Stimulated activated CD4-positive, alpha-beta T cell treated with anti-CD3 and anti-CD28 coated beads, Interleukin-4, amount 100 ng/mL, for 4 hours (primary cell): ENCODE results near the gene HIP1.
"Not testable (repeated sequence)": the region's sequence is repeated elsewhere in the genome, so short reads cannot be mapped to it uniquely, and the experiment has no call there.

Experiments used
- DNase-seq, 2 experiments: peaks; one replicate each; pipeline ENCODE4 v3.0.0-alpha.2; 2020

The HIP1 gene

GRCh38 chr7:75567948-75568595 lies 170.7 kb downstream of the HIP1 start:
- DNase-seq = no peak

DNA sequence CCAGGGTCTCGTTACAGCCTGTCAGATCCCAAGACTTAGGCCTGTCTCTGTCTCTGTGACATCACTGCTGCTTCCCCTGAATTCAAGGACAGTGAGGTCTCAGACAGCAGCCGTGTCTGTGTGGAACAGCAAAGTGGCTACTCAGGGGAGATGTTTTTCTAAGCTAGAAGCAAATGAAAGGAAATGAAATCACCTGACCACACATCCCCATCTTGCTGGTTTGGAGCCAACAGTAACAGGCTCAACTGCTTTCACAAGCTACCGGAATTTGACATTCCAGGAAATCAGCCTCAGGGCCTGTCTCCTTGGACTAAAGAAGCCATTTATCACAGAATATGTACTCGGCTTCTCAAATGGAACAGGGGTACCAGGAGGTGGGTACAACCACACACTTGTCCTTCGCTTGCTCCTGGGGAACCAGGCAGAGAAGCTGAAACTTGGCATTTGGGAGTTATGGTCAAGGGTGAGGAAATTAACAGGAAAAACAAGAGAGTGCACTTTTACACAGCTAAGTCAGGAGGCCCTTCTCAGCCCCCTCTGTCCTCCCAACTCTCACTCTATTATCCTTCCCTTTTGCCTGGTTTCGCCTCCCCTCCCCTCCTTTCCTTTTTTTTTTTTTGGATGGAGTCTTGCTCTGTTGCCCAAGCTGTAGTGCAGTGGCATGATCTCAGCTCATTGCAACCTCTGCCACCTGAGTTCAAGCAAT lies 173.5 kb downstream of the HIP1 start:
- no peak for DNase-seq

GRCh38 chr7:75563171-75563570 lies 175.6 kb downstream of the HIP1 start:
- no peak for DNase-seq

GRCh38 chr7:75559976-75560365 lies 178.8 kb downstream of the HIP1 start:
- DNase-seq = no peak

- DNase-seq = no peak
Observed at GRCh38 chr7:75559355-75559975, 179.3 kb downstream of the HIP1 start.

DNA sequence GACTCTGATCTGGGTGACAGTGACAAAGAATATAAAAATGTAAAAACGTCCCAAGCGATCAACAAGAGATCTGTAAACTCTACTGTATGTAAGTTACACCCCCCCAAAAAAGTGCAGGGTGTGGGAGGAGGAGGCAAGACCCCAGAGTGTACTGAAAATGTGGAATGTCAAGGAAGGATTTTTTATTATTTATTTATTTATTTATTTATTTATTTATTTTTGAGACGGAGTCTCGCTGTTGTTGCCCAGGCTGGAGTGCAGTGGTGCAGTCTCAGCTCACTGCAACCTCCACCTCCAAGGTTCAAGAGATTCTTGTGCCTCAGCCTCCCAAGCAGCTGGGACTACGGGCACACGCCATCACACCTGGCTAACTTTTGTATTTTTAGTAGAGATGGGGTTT lies 181.9 kb downstream of the HIP1 start:
- DNase-seq = not testable (repeated sequence)

DNA sequence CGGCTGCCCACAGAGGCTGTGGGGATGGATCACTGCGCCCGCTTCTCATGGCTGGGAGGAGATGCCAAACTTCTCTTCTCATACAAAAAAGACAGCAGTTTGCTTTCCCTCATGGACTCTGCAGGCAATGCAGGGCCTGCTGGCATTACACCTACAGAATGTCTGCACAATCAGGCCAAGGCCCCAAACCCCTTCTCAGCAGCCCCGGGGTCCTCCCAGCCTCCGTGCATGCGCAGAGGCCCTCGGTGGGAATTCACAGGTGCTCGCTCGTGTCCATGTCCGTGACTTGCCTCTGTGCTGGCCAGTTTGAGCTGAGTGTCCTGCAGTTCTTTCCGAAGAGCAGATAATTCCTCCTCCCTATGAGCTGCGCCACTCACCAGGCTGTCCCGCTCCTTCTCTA lies 183.0 kb downstream of the HIP1 start:
- DNase-seq = no peak

GRCh38 chr7:75546237-75547015 lies 192.3 kb downstream of the HIP1 start:
- no peak for DNase-seq

GRCh38 chr7:75537731-75538130 lies 201.0 kb downstream of the HIP1 start:
- no peak for DNase-seq

DNA sequence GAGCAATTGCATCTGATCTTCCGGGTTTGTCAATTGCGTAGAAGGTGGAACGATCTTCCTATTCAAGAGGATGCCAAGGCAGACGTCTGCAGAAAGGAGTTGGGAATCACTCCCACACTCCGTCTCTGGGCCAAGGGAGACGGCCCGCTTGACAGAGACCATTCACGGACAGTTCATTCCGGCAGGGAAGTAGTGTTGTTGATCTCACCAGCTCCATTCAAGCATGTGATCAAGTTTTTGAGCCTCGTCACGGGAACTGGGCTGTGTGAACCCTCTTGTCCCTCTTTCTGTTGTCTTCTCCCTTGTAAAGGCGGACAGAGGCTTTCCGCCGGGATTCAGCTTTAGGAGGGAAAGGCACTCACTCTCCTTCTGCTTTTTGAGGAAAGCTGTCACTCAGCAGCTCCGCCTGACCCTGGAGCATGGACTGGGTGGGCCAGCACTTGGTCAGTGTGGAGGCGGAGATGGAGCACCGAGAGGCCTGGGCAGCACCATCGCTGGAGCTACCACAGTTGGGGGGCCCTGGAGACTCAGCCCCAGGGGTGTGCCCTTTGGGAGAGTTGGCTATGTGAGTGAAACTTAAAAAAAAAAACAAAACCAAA lies 201.7 kb downstream of the HIP1 start:
- no peak for DNase-seq

DNA sequence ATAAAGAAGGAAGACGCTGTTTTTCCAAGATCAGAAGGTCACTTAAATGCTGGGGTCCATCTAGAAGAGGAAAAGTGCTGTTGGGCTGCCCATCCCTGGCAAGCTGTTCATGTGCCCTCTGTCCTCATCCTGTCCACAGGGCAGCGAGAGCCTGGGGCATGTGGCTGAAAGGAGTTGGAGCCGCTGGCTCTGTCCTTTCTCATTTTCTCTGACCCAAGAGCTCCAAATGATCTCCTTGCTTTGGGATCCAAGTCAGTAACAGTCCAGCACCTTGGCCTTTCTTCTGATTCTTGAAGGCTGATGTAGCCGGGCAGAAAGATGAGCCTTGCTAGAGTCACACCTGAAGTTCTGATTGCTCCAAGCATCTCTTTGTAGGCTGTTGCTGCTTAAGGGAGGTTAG lies 202.2 kb downstream of the HIP1 start:
- DNase-seq = no peak

DNA sequence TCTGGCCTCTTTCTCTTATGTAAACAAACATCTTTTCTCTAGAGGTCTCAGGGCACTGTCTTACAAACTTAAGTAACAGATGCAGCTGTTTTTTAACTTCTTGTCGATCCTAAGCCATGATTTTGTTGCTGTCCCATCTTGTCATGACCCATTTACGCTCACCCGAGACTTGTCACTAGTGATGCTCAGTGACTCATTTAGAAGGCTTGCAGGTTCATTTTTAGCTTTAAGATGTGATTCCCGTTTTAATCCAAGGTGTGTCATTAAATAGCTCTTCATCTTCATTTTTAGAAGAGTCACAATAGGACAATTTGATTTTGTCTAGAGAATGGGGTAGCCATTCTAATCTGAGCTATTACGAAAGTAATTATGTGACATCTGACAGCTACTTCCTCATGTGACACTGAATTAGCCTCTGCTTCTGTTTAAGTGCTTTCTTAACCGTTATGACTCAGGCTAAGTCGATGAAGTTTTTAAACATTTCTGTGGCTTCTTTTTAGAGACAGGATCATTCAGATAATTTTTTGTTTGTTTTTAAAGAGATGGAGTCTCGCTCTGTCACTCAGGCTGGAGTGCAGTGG lies 203.9 kb downstream of the HIP1 start:
- DNase-seq = no peak

- DNase-seq = no peak
Observed at GRCh38 chr7:75533926-75534325, 204.8 kb downstream of the HIP1 start.

- DNase-seq = no peak
Observed at GRCh38 chr7:75532639-75533038, 206.1 kb downstream of the HIP1 start.

GRCh38 chr7:75531359-75531821 lies 207.4 kb downstream of the HIP1 start:
- no peak for DNase-seq

DNA sequence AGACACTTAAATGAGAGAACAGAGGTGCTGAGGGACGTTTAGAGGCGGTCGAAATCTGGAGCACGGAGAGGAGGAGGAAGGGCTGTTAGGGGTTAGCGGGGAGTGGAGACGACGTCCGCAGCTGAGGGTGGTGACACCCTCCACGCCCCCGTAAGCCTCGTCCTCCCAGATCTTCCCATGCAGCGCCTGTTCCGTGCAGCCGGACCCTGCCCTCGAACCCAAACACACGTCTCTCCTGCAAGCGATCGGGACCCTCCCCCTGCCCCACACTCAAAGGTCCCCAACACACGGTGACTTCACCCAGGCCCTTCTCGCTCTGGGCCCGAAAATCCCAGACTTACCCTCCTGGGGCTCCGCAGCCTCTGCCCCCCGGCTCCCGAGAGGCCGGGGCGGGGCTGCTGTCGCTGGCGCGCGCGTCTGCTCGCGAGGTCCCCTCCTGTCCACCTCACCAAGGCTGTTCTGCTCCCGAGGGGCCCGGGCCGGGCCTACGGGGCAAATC lies 211.5 kb downstream of the HIP1 start:
- peak; percentile 1 for DNase-seq

- not testable (repeated sequence) for DNase-seq
Observed at GRCh38 chr7:75521727-75522126, 217.0 kb downstream of the HIP1 start.

DNA sequence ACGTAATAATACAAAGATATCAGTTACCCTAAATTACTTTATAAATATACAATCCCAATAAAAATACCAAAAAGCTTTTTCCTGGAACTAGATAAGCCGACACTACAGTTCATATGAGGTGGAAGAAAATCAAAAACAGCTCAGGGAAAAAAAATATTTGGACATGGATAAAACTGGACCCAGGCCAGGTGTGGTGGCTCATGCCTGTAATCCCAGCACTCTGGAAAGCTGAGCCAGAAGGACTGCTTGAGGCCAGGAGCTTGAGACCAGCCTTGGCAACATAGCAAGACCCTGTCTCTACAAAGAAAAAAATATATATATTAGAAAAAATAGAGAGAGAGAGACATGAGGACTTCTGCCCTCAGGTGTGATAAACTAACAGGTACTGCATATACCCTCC lies 219.9 kb downstream of the HIP1 start:
- DNase-seq = not testable (repeated sequence)

- not testable (repeated sequence) for DNase-seq
Observed at GRCh38 chr7:75509033-75509432, 229.7 kb downstream of the HIP1 start.

GRCh38 chr7:75492020-75492419 lies 246.7 kb downstream of the HIP1 start, which contains the start of gene SPDYE5:
Gene SPDYE5 (plus strand): TSS chr7:75492320. CDS start chr7:75494048, 1,728 bp downstream.
- DNase-seq = not testable (repeated sequence)

DNA sequence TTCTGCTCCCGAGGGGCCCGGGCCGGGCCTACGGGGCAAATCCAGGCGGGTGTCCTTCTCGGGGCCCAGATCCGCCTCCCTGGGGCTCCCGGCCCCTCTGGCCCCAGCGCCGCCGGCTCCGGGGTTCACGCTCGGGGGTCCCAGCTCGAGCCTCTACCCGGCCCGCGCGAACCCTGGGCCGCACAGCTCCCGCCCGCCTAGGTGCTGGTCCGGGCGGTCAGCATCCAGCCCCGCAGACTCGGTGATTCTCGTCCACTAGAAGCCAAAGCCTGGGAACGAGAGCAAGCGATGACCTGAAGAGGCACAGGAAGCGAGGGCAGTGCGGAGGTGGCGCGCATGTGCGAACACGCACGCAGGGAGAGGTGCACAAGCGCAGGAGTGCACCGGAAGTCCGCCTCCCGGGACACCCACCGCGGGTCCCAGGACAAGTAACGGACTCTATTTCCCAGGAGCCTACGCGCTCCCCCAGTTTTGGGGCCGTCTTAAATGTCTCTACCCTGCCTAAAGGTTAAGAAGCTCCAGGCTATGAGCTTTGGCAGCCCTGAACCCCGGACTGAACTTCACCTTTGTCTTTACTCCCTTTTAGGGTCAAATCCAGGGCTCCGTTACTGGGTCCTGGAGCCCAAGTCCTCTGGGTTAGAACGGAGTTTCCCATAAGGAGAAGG lies 252.6 kb downstream of the HIP1 start, which contains the start of gene POM121C:
TSS of gene POM121C (minus strand) at position 321 of the 665 bp plus-strand sequence. CDS start 44,803 bp downstream, outside the sequence.
- DNase-seq = peak; percentile 85 to 88
